ENCODE results near the gene CLTB.

- no peak for TF ChIP-seq POLR2AphosphoS5 (IDR thresholded peaks at IDR 0.05; ENCODE audit: low read depth, low read length)
- TF ChIP-seq CTCF (IDR thresholded peaks at IDR 0.05) = no peak
- no peak for TF ChIP-seq REST (IDR thresholded peaks at IDR 0.05; ENCODE audit: low read depth, low read length)
- TF ChIP-seq MXI1 (IDR thresholded peaks at IDR 0.05; ENCODE audit: low read depth, low read length) = no peak
Observed at GRCh38 chr5:176359658-176360057, 56.7 kb downstream of the CLTB start.
